ENCODE data around the gene NRL.
A peak's percentile ranks its signal among the peaks of the same experiment; 100 is the strongest.
"Not testable (repeated sequence)": the region's sequence is repeated elsewhere in the genome, so short reads cannot be mapped to it uniquely, and the experiment has no call there.

NRL gene

DNA sequence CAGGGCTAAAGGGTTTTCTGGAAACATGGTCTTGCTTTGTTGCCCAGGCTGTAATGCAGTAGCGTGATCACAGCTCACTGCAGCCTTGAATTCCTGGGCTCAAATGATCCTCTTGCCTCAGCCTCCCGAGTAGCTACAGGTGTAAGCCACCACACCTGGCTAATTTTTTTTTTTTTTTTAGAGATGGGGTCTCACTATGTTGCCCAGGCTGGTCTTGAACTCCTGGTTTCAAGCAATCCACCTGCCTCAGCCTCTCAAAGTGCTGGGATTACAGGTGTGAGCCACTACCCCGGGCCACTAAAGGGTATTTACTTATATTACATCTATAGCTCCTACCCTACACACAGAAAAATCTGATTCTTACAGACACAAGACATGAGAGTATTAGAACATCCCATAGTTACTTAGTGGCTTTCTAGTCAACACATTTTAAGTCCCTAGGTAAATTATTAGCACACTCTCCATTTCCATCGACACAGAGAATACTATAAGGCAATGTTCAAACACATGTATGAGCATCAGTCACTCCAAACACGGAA lies 6.3 kb downstream of the NRL start:
- TF ChIP-seq EZH2 (IDR thresholded peaks at IDR 0.05; ENCODE audit: borderline replicate concordance, low read length), result no peak
- TF ChIP-seq, protein P1, sequence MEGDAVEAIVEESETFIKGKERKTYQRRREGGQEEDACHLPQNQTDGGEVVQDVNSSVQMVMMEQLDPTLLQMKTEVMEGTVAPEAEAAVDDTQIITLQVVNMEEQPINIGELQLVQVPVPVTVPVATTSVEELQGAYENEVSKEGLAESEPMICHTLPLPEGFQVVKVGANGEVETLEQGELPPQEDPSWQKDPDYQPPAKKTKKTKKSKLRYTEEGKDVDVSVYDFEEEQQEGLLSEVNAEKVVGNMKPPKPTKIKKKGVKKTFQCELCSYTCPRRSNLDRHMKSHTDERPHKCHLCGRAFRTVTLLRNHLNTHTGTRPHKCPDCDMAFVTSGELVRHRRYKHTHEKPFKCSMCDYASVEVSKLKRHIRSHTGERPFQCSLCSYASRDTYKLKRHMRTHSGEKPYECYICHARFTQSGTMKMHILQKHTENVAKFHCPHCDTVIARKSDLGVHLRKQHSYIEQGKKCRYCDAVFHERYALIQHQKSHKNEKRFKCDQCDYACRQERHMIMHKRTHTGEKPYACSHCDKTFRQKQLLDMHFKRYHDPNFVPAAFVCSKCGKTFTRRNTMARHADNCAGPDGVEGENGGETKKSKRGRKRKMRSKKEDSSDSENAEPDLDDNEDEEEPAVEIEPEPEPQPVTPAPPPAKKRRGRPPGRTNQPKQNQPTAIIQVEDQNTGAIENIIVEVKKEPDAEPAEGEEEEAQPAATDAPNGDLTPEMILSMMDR (IDR thresholded peaks at IDR 0.05; ENCODE audit: low read length), result no peak
- no peaks in the 10 kb centered on the region for H4K20me1 ChIP-seq (ENCODE audit: insufficient read depth, low read length)
- no peak overlapping the region; the same call in 1 of the 2 replicates for H3K9ac ChIP-seq (ENCODE audit: low read length)
- H3K79me2 ChIP-seq (ENCODE audit: insufficient read depth, low read length), result no peaks in the 10 kb centered on the region
- H3K4me2 ChIP-seq (ENCODE audit: low read length), result peak overlapping the region; percentile 31; the same call in 1 of the 2 replicates
- H3F3A ChIP-seq (ENCODE audit: insufficient read depth, low read length), result no peaks in the 10 kb centered on the region; the same call in 1 of the 2 replicates
- H3K9me2 ChIP-seq (ENCODE audit: low read depth, low read length), result no peaks in the 10 kb centered on the region
- peaks cover 13% of the 10 kb centered on the region for H3K36me3 ChIP-seq (ENCODE audit: insufficient read depth, low read length)
- no peaks in the 10 kb centered on the region for H3K9me3 ChIP-seq (ENCODE audit: low read length)
- H3K4me1 ChIP-seq (ENCODE audit: insufficient read depth, low read length, severe bottlenecking), result peaks cover 11% of the 10 kb centered on the region
- H3K27me3 ChIP-seq (ENCODE audit: insufficient read depth, low read length), result no peaks in the 10 kb centered on the region
- H3K27ac ChIP-seq (ENCODE audit: low read depth, low read length, poor library complexity, severe bottlenecking), result peak overlapping the region; percentile 70
- no peak overlapping the region for H3K4me3 ChIP-seq (ENCODE audit: low read depth, low read length, poor library complexity, severe bottlenecking)
- H2AFZ ChIP-seq (ENCODE audit: low read length), result 0 out of 2 replicates have a peak overlapping the region, but pooled peaks have one; percentile 83

DNA sequence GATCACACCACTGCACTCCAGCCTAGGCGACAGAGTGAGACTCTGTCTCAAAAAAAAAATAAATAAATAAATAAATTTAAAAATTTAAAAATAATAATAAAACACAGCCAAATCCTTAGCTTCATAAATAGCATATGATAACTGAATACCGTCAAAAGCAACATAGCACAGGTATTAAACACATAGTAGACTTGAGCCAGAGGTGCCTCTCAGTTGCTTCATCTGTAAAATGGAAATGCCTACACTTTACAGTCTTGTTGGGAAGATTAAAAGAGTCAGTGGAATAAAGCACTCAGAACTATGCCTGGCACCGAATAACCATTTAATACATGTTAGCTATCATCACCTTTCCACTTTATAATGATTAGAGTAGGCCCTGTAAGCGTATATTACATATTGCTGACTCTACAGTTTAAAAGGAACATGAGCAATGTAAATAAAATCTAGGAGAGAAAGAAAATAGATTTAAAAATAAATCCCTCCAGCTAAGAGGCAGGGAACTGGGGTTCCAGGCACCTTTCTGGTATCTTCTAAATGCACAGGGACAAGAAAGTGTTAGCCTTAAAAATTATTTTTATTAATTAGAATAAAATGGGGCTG lies 8.0 kb downstream of the NRL start:
- Histone ChIP-seq H3K9me3 (ENCODE audit: low read length) (no peaks in the 10 kb centered on the region), H3K36me3 (ENCODE audit: insufficient read depth, low read length) (peaks cover 22% of the 10 kb centered on the region), H3K27ac (ENCODE audit: low read depth, low read length, poor library complexity, severe bottlenecking) (no peak overlapping the region), H3K9ac (ENCODE audit: low read length) (no peak overlapping the region), H3K79me2 (ENCODE audit: insufficient read depth, low read length) (no peaks in the 10 kb centered on the region), H3K4me2 (ENCODE audit: low read length) (no peak overlapping the region), H3K9me2 (ENCODE audit: low read depth, low read length) (no peaks in the 10 kb centered on the region), H3K4me1 (ENCODE audit: insufficient read depth, low read length, severe bottlenecking) (peaks cover 8% of the 10 kb centered on the region), H4K20me1 (ENCODE audit: insufficient read depth, low read length) (no peaks in the 10 kb centered on the region), H2AFZ (ENCODE audit: low read length) (no peak overlapping the region), H3K27me3 (ENCODE audit: insufficient read depth, low read length) (no peaks in the 10 kb centered on the region), H3K4me3 (ENCODE audit: low read depth, low read length, poor library complexity, severe bottlenecking) (no peak overlapping the region), H3F3A (ENCODE audit: insufficient read depth, low read length) (no peaks in the 10 kb centered on the region; the same call in 1 of the 2 replicates)
- TF ChIP-seq, protein P1 (IDR thresholded peaks at IDR 0.05; ENCODE audit: low read length), result no peak
- no peak for TF ChIP-seq EZH2 (IDR thresholded peaks at IDR 0.05; ENCODE audit: borderline replicate concordance, low read length)

DNA sequence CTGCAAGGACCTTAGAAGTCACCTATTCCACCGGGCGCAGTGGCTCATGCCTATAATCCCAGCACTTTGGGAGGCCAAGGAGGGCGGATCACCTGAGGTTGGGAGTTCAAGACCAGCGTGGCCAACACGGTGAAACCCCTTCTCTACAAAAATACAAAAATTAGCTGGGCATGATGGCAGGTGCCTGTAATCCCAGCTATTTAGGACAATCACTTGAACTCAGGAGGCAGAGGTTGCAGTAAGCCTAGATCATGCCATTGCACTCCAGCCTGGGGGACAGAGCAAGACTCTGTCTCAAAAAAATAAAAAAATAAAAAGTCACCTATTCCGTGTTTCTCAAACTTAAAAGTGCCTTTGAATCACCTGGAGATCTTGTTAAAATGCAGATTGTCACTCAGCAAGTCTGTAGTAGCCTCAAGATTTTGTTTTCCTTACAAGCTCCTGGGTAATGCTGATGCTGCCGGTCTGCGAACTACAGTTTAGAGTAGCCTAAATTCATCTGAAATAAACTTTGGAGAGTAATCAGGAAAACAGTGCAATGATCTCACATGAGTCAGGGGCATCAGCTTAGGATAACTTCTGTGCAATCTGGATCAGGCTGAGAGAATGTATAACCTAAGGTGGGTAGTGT lies 9.0 kb downstream of the NRL start:
- H3F3A ChIP-seq (ENCODE audit: insufficient read depth, low read length); H4K20me1 ChIP-seq (ENCODE audit: insufficient read depth, low read length); H3K9me2 ChIP-seq (ENCODE audit: low read depth, low read length): not testable (repeated sequence)

More for the DNA sequence above, 9.0 kb downstream of the NRL start:
- not testable (repeated sequence) for H3K27me3 ChIP-seq (ENCODE audit: insufficient read depth, low read length); H3K4me3 ChIP-seq (ENCODE audit: low read depth, low read length, poor library complexity, severe bottlenecking); H3K27ac ChIP-seq (ENCODE audit: low read depth, low read length, poor library complexity, severe bottlenecking); H3K4me1 ChIP-seq (ENCODE audit: insufficient read depth, low read length, severe bottlenecking); H3K4me2 ChIP-seq (ENCODE audit: low read length); H3K79me2 ChIP-seq (ENCODE audit: insufficient read depth, low read length); H2AFZ ChIP-seq (ENCODE audit: low read length); H3K9me3 ChIP-seq (ENCODE audit: low read length); H3K9ac ChIP-seq (ENCODE audit: low read length)
- H3K36me3 ChIP-seq (ENCODE audit: insufficient read depth, low read length), result peaks cover 22% of the 10 kb centered on the region
